ENCODE results near the gene FTCD.
"Not testable (repeated sequence)": the region's sequence is repeated elsewhere in the genome, so short reads cannot be mapped to it uniquely, and the experiment has no call there.

Gene FTCD

GRCh38 chr21:46171585-46171984 is 16.2 kb upstream of the FTCD start:
- DNase-seq, result no peak

GRCh38 chr21:46170436-46171193 is 15.2 kb upstream of the FTCD start:
- DNase-seq, result not testable (repeated sequence)

GRCh38 chr21:46168659-46169386 is 13.4 kb upstream of the FTCD start:
- DNase-seq, result no peak

- no peak for DNase-seq
Measured at GRCh38 chr21:46168238-46168637, 12.9 kb upstream of the FTCD start.

GRCh38 chr21:46165098-46165497 is 9.7 kb upstream of the FTCD start:
- no peak for DNase-seq

GRCh38 chr21:46163380-46163779 is 8.0 kb upstream of the FTCD start:
- DNase-seq, result no peak

- DNase-seq, result no peak
Measured at GRCh38 chr21:46161633-46162592, 6.5 kb upstream of the FTCD start.

- DNase-seq, result no peak
Measured at GRCh38 chr21:46160907-46161632, 5.7 kb upstream of the FTCD start.

- DNase-seq, result no peak
Measured at GRCh38 chr21:46160657-46160906, 5.2 kb upstream of the FTCD start.

GRCh38 chr21:46159841-46160656 is 4.7 kb upstream of the FTCD start:
- DNase-seq, result no peak

- DNase-seq, result no peak
Measured at GRCh38 chr21:46159390-46159789, 4.0 kb upstream of the FTCD start.

GRCh38 chr21:46158666-46159300 is 3.4 kb upstream of the FTCD start:
- DNase-seq, result no peak

GRCh38 chr21:46157987-46158451 is 2.6 kb upstream of the FTCD start:
- DNase-seq, result no peak

GRCh38 chr21:46157396-46157986 is 2.1 kb upstream of the FTCD start:
- DNase-seq, result no peak

GRCh38 chr21:46156678-46157077 is 1.3 kb upstream of the FTCD start:
- DNase-seq, result no peak

- no peak for DNase-seq
Measured at GRCh38 chr21:46156378-46156645, 933 bp upstream of the FTCD start.

GRCh38 chr21:46154955-46155513 is 345 bp downstream of the FTCD start:
- DNase-seq, result no peak

GRCh38 chr21:46154155-46154954 is 1.0 kb downstream of the FTCD start:
- no peak for DNase-seq

GRCh38 chr21:46153247-46154154 is 1.9 kb downstream of the FTCD start:
- no peak for DNase-seq
